Measurements from ENCODE around the gene PRPF40B. TPM values are rescaled to one million over a fixed set of nuclear protein-coding genes. Genes with fewer than 3 reads are reported as not detected.

The PRPF40B gene
- total RNA-seq, 4 donors from 2014 or later: 17.4 to 72.9 (median 25.4) TPM

- H3K27me3 ChIP-seq: no peaks in the 10 kb centered on the region
- intact Hi-C loops (cut with DNase I; ENCODE audit: low total_unique reads): no loop called here
- no peak overlapping the region for H3K27ac ChIP-seq
- no peaks in the 10 kb centered on the region for H3K4me1 ChIP-seq
- no peak for TF ChIP-seq CTCF (IDR thresholded peaks at IDR 0.05)
- TF ChIP-seq POLR2A (IDR thresholded peaks at IDR 0.05): no peak
- no peaks in the 10 kb centered on the region for H3K36me3 ChIP-seq
- no peaks in the 10 kb centered on the region for H3K9me3 ChIP-seq
- DNase-seq: no peak
- H3K4me3 ChIP-seq: no peak overlapping the region
Observed at GRCh38 chr12:49626836-49627235, 3.5 kb downstream of the PRPF40B start.

GRCh38 chr12:49627752-49628360, 4.5 kb downstream of the PRPF40B start:
- Histone ChIP-seq H3K27me3 (no peaks in the 10 kb centered on the region), H3K9me3 (no peaks in the 10 kb centered on the region), H3K36me3 (no peaks in the 10 kb centered on the region), H3K4me1 (no peaks in the 10 kb centered on the region), H3K4me3 (no peak overlapping the region), H3K27ac (peak overlapping the region in 1 of 2 donors; percentile 35)
- intact Hi-C loops (cut with DNase I; ENCODE audit: low total_unique reads): no loop called here
- no peak for DNase-seq
- no peak for TF ChIP-seq CTCF (IDR thresholded peaks at IDR 0.05)
- TF ChIP-seq POLR2A (IDR thresholded peaks at IDR 0.05): no peak

- TF ChIP-seq POLR2A (IDR thresholded peaks at IDR 0.05): no peak
- no peak for TF ChIP-seq CTCF (IDR thresholded peaks at IDR 0.05)
- H3K4me1 ChIP-seq: no peaks in the 10 kb centered on the region
- no peak overlapping the region for H3K27ac ChIP-seq
- no peak overlapping the region for H3K4me3 ChIP-seq
- H3K9me3 ChIP-seq: no peaks in the 10 kb centered on the region
- H3K36me3 ChIP-seq: no peaks in the 10 kb centered on the region
- intact Hi-C loops (cut with DNase I; ENCODE audit: low total_unique reads): no loop called here
- no peak for DNase-seq
- H3K27me3 ChIP-seq: no peaks in the 10 kb centered on the region
Observed at GRCh38 chr12:49631336-49631907, 8.1 kb downstream of the PRPF40B start.

- no peak for DNase-seq
- intact Hi-C loops (cut with DNase I; ENCODE audit: low total_unique reads): no loop called here
- no peaks in the 10 kb centered on the region for H3K9me3 ChIP-seq
- H3K4me1 ChIP-seq: peaks cover 0 to 2% of the 10 kb centered on the region in 2 donors
- no peak overlapping the region for H3K27ac ChIP-seq
- no peak overlapping the region for H3K4me3 ChIP-seq
- no peaks in the 10 kb centered on the region for H3K36me3 ChIP-seq
- no peaks in the 10 kb centered on the region for H3K27me3 ChIP-seq
- TF ChIP-seq CTCF (IDR thresholded peaks at IDR 0.05): no peak
- TF ChIP-seq POLR2A (IDR thresholded peaks at IDR 0.05): no peak
Observed at GRCh38 chr12:49632401-49632800, 9.0 kb downstream of the PRPF40B start.

GRCh38 chr12:49632986-49633702, 9.8 kb downstream of the PRPF40B start:
- no peaks in the 10 kb centered on the region for H3K9me3 ChIP-seq
- H3K4me1 ChIP-seq: peaks cover 0 to 8% of the 10 kb centered on the region in 2 donors
- TF ChIP-seq CTCF (IDR thresholded peaks at IDR 0.05) (no peak), POLR2A (IDR thresholded peaks at IDR 0.05) (no peak)
- H3K36me3 ChIP-seq: no peaks in the 10 kb centered on the region
- intact Hi-C loops (cut with DNase I; ENCODE audit: low total_unique reads): no loop called here
- no peak for DNase-seq
- H3K27ac ChIP-seq: no peak overlapping the region
- H3K4me3 ChIP-seq: no peak overlapping the region
- no peaks in the 10 kb centered on the region for H3K27me3 ChIP-seq
